Measurements from ENCODE around the gene OR2M2.

GRCh38 chr1:248183996-248184395, 9.4 kb downstream of the OR2M2 start:
- no peak for TF ChIP-seq POLR2A (IDR thresholded peaks at IDR 0.05)
- TF ChIP-seq, protein P1, sequence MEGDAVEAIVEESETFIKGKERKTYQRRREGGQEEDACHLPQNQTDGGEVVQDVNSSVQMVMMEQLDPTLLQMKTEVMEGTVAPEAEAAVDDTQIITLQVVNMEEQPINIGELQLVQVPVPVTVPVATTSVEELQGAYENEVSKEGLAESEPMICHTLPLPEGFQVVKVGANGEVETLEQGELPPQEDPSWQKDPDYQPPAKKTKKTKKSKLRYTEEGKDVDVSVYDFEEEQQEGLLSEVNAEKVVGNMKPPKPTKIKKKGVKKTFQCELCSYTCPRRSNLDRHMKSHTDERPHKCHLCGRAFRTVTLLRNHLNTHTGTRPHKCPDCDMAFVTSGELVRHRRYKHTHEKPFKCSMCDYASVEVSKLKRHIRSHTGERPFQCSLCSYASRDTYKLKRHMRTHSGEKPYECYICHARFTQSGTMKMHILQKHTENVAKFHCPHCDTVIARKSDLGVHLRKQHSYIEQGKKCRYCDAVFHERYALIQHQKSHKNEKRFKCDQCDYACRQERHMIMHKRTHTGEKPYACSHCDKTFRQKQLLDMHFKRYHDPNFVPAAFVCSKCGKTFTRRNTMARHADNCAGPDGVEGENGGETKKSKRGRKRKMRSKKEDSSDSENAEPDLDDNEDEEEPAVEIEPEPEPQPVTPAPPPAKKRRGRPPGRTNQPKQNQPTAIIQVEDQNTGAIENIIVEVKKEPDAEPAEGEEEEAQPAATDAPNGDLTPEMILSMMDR (IDR thresholded peaks at IDR 0.05) = no peak

Measured in Peyer's patch (tissue), 4 donors.